ENCODE measurements around the gene ODAD3.

- TF ChIP-seq, protein P1, sequence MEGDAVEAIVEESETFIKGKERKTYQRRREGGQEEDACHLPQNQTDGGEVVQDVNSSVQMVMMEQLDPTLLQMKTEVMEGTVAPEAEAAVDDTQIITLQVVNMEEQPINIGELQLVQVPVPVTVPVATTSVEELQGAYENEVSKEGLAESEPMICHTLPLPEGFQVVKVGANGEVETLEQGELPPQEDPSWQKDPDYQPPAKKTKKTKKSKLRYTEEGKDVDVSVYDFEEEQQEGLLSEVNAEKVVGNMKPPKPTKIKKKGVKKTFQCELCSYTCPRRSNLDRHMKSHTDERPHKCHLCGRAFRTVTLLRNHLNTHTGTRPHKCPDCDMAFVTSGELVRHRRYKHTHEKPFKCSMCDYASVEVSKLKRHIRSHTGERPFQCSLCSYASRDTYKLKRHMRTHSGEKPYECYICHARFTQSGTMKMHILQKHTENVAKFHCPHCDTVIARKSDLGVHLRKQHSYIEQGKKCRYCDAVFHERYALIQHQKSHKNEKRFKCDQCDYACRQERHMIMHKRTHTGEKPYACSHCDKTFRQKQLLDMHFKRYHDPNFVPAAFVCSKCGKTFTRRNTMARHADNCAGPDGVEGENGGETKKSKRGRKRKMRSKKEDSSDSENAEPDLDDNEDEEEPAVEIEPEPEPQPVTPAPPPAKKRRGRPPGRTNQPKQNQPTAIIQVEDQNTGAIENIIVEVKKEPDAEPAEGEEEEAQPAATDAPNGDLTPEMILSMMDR (IDR thresholded peaks at IDR 0.05): no peak
- TF ChIP-seq POLR2A (IDR thresholded peaks at IDR 0.05): no peak
These were observed 16.1 kb downstream of the ODAD3 start, which contains the start of gene RGL3 for GRCh38 chr19:11418549-11419506.
